Gastrocnemius medialis (tissue), 4 donors: ENCODE measurements around the gene TRIM23. TPM values are rescaled to one million over a fixed set of nuclear protein-coding genes. Genes with fewer than 3 reads are reported as not detected.
"Not testable (repeated sequence)": the region's sequence is repeated elsewhere in the genome, so short reads cannot be mapped to it uniquely, and the experiment has no call there.

Experiments used
- ATAC-seq, 2 donors: fragments of 150-250 bp; one replicate each; pipeline ENCODE4 v1.9.1; 2016
- DNase-seq, 2 donors: peaks; one replicate each; pipeline ENCODE4 v3.0.0-alpha.2; 2019
- H3K27ac ChIP-seq, 4 donors: fragments of 200-600 bp; sonication (generic); 1 replicate in 1 of 4; 2 replicates in 3 of 4; pipeline ENCODE4 v1.5.1; 2016 to 2018; ENCODE audit warnings: mild to moderate bottlenecking in 2 of 4, moderate library complexity in 1 of 4
- H3K27me3 ChIP-seq, 3 donors: fragments of 200-600 bp; sonication (generic) in 2 of 3; 1 replicate in 1 of 3; 2 replicates in 2 of 3; pipeline versions ENCODE4 v1.5.1 to v1.6.0; 2016 to 2019; ENCODE audit warnings: mild to moderate bottlenecking in 1 of 3, moderate library complexity in 1 of 3
- H3K36me3 ChIP-seq, 2 donors: fragments of 200-600 bp; sonication (generic) in 1 of 2; one replicate each; pipeline ENCODE4 v1.5.1; 2017 to 2018
- H3K4me1 ChIP-seq, 2 donors: fragments of 200-600 bp; sonication (generic) in 1 of 2; one replicate each; pipeline ENCODE4 v1.5.1; 2016 to 2017; ENCODE audit warnings: mild to moderate bottlenecking in 2 of 2
- H3K4me3 ChIP-seq, 4 donors: fragments of 200-600 bp; sonication (generic) in 3 of 4; 1 replicate in 1 of 4; 2 replicates in 3 of 4; pipeline ENCODE4 v1.5.1; 2016 to 2019; ENCODE audit warnings: mild to moderate bottlenecking in 2 of 4
- H3K9me3 ChIP-seq, 3 donors: fragments of 200-600 bp; sonication (generic) in 2 of 3; 1 replicate in 1 of 3; 2 replicates in 2 of 3; pipeline ENCODE4 v1.5.1; 2016 to 2019
- CTCF ChIP-seq, 5 experiments: fragments of 450-650 bp in 3 of 5; fragments of 200-600 bp in 2 of 5; sonication (generic) in 2 of 5; IDR thresholded peaks in 4 of 5; conservative IDR thresholded peaks in 1 of 5; 1 replicate in 4 of 5; 2 replicates in 1 of 5; pipeline ENCODE4 v1.5.1; 2016 to 2019; ENCODE audit warnings: antibody characterized with exemption in 5 of 5, mild to moderate bottlenecking in 3 of 5, moderate library complexity in 3 of 5
- POLR2A ChIP-seq, 2 donors: fragments of 450-650 bp; IDR thresholded peaks; one replicate each; pipeline ENCODE4 v1.6.1; 2017; ENCODE audit warnings: antibody characterized with exemption in 2 of 2, mild to moderate bottlenecking in 2 of 2, moderate library complexity in 2 of 2
- in situ Hi-C, 4 donors: fragments of 200-750 bp; cut with MboI; loops; one replicate each; pipeline versions ENCODE4 v1.15.0 to v1.8.0; 2017; ENCODE audit warnings: low sequenced_read_pairs in 4 of 4
- intact Hi-C: fragments of 100-400 bp; cut with DNase I; formaldehyde crosslinking; loops from one replicate; pipeline ENCODE4 v1.15.1; 2023; ENCODE audit warnings: low total_unique reads
- total RNA-seq, 4 donors: library from RNA; depleted of rRNA; stranded (reverse); fragments of >200 nt; gene quantifications; one replicate each; pipeline versions ENCODE4 v1.1.0 to v1.2.3, GENCODE V29; 2016

The TRIM23 gene
- total RNA-seq, 4 donors from 2014 or later, result 17.0 to 26.1 (median 22.1) TPM

GRCh38 chr5:65620021-65620420 lies 4.1 kb downstream of the TRIM23 start:
- no peak for TF ChIP-seq POLR2A (IDR thresholded peaks at IDR 0.05)
- TF ChIP-seq CTCF (IDR thresholded peaks at IDR 0.05 in 4 of 5, conservative IDR thresholded peaks at IDR 0.05 in 1 of 5), result no peak
- Histone ChIP-seq H3K27me3 (no peaks in the 10 kb centered on the region), H3K4me3 (no peak overlapping the region), H3K27ac (no peak overlapping the region), H3K4me1 (peaks cover 28 to 30% of the 10 kb centered on the region in 2 donors), H3K36me3 (peaks cover 0 to 12% of the 10 kb centered on the region in 2 donors), H3K9me3 (no peaks in the 10 kb centered on the region)
- ATAC-seq, result no peak
- no peak for DNase-seq
- intact Hi-C loops, result loop anchor here (10.0 kb wide), 1 partner anchor 305 kb away; the partner anchor contains the start of gene ERBIN
- in situ Hi-C loops, result loop anchor here in 2 of 4 donors (25.0 kb wide), 1 partner anchor 542 kb away; no protein-coding TSS in a partner anchor

GRCh38 chr5:65612298-65612907 lies 11.7 kb downstream of the TRIM23 start:
- peaks cover 0 to 64% of the 10 kb centered on the region in 2 donors for H3K36me3 ChIP-seq
- in situ Hi-C loops, result loop anchor here in 2 of 4 donors (25.0 kb wide), 1 partner anchor 550 kb away; no protein-coding TSS in a partner anchor
- intact Hi-C loops, result no loop called here

GRCh38 chr5:65611524-65611923 lies 12.6 kb downstream of the TRIM23 start:
- TF ChIP-seq POLR2A (IDR thresholded peaks at IDR 0.05) (no peak), CTCF (IDR thresholded peaks at IDR 0.05 in 4 of 5, conservative IDR thresholded peaks at IDR 0.05 in 1 of 5) (no peak)
- Histone ChIP-seq H3K27me3 (no peaks in the 10 kb centered on the region), H3K9me3 (no peaks in the 10 kb centered on the region), H3K4me1 (no peaks in the 10 kb centered on the region), H3K27ac (no peak overlapping the region), H3K36me3 (peaks cover 0 to 72% of the 10 kb centered on the region in 2 donors), H3K4me3 (no peak overlapping the region)
- no peak for ATAC-seq
- in situ Hi-C loops (loop anchor here in 2 of 4 donors (25.0 kb wide), 1 partner anchor 551 kb away; no protein-coding TSS in a partner anchor), intact Hi-C loops (no loop called here)
- no peak for DNase-seq

More at GRCh38 chr5:65612298-65612907, 11.7 kb downstream of the TRIM23 start:
- Histone ChIP-seq H3K4me1 (no peaks in the 10 kb centered on the region), H3K4me3 (no peak overlapping the region), H3K9me3 (no peaks in the 10 kb centered on the region), H3K27me3 (no peaks in the 10 kb centered on the region), H3K27ac (no peak overlapping the region)
- DNase-seq (no peak), ATAC-seq (no peak)
- TF ChIP-seq CTCF (IDR thresholded peaks at IDR 0.05 in 4 of 5, conservative IDR thresholded peaks at IDR 0.05 in 1 of 5) (no peak), POLR2A (IDR thresholded peaks at IDR 0.05) (no peak)

- not testable (repeated sequence) for DNase-seq
Measured at GRCh38 chr5:65601761-65602160, 22.4 kb downstream of the TRIM23 start.

GRCh38 chr5:65588694-65589093 lies 35.4 kb downstream of the TRIM23 start:
- in situ Hi-C loops, result no loop called here
- ATAC-seq (no peak), DNase-seq (no peak)
- H3K4me3 ChIP-seq, result no peak overlapping the region
- peaks cover 0 to 78% of the 10 kb centered on the region in 2 donors for H3K36me3 ChIP-seq
- no peak overlapping the region for H3K27ac ChIP-seq
- intact Hi-C loops, result no loop called here
- H3K27me3 ChIP-seq, result no peaks in the 10 kb centered on the region
- no peaks in the 10 kb centered on the region for H3K9me3 ChIP-seq
- no peaks in the 10 kb centered on the region for H3K4me1 ChIP-seq
- TF ChIP-seq CTCF (IDR thresholded peaks at IDR 0.05 in 4 of 5, conservative IDR thresholded peaks at IDR 0.05 in 1 of 5), result no peak
- TF ChIP-seq POLR2A (IDR thresholded peaks at IDR 0.05), result no peak

More at GRCh38 chr5:65601761-65602160, 22.4 kb downstream of the TRIM23 start:
- H3K9me3 ChIP-seq, H3K27me3 ChIP-seq, H3K4me3 ChIP-seq, ATAC-seq, H3K4me1 ChIP-seq, H3K27ac ChIP-seq, intact Hi-C loops: not testable (repeated sequence)
- H3K36me3 ChIP-seq, result peaks cover 0 to 62% of the 10 kb centered on the region in 2 donors
- in situ Hi-C loops, result loop anchor here in 2 of 4 donors (25.0 kb wide), 1 partner anchor 561 kb away; no protein-coding TSS in a partner anchor
